ENCODE data around the gene RBM5.

RBM5 gene

GRCh38 chr3:50120364-50121071 lies 31.8 kb downstream of the RBM5 start:
- Histone ChIP-seq H3K9me2 (ENCODE audit: low read depth, low read length) (no peaks in the 10 kb centered on the region), H3K27me3 (ENCODE audit: insufficient read depth, low read length) (no peaks in the 10 kb centered on the region), H3F3A (ENCODE audit: insufficient read depth, low read length) (no peaks in the 10 kb centered on the region), H3K36me3 (ENCODE audit: insufficient read depth, low read length) (peaks cover 66% of the 10 kb centered on the region), H3K4me1 (ENCODE audit: insufficient read depth, low read length, severe bottlenecking) (no peaks in the 10 kb centered on the region), H2AFZ (ENCODE audit: low read length) (no peak overlapping the region), H3K4me3 (ENCODE audit: low read depth, low read length, poor library complexity, severe bottlenecking) (no peak overlapping the region), H3K79me2 (ENCODE audit: insufficient read depth, low read length) (no peaks in the 10 kb centered on the region), H4K20me1 (ENCODE audit: insufficient read depth, low read length) (no peaks in the 10 kb centered on the region), H3K9ac (ENCODE audit: low read length) (no peak overlapping the region), H3K9me3 (ENCODE audit: low read length) (no peaks in the 10 kb centered on the region), H3K27ac (ENCODE audit: low read depth, low read length, poor library complexity, severe bottlenecking) (no peak overlapping the region), H3K4me2 (ENCODE audit: low read length) (no peak overlapping the region)
- TF ChIP-seq, protein P1, sequence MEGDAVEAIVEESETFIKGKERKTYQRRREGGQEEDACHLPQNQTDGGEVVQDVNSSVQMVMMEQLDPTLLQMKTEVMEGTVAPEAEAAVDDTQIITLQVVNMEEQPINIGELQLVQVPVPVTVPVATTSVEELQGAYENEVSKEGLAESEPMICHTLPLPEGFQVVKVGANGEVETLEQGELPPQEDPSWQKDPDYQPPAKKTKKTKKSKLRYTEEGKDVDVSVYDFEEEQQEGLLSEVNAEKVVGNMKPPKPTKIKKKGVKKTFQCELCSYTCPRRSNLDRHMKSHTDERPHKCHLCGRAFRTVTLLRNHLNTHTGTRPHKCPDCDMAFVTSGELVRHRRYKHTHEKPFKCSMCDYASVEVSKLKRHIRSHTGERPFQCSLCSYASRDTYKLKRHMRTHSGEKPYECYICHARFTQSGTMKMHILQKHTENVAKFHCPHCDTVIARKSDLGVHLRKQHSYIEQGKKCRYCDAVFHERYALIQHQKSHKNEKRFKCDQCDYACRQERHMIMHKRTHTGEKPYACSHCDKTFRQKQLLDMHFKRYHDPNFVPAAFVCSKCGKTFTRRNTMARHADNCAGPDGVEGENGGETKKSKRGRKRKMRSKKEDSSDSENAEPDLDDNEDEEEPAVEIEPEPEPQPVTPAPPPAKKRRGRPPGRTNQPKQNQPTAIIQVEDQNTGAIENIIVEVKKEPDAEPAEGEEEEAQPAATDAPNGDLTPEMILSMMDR (IDR thresholded peaks at IDR 0.05; ENCODE audit: low read length): no peak
- no peak for TF ChIP-seq EZH2 (IDR thresholded peaks at IDR 0.05; ENCODE audit: borderline replicate concordance, low read length)

DNA sequence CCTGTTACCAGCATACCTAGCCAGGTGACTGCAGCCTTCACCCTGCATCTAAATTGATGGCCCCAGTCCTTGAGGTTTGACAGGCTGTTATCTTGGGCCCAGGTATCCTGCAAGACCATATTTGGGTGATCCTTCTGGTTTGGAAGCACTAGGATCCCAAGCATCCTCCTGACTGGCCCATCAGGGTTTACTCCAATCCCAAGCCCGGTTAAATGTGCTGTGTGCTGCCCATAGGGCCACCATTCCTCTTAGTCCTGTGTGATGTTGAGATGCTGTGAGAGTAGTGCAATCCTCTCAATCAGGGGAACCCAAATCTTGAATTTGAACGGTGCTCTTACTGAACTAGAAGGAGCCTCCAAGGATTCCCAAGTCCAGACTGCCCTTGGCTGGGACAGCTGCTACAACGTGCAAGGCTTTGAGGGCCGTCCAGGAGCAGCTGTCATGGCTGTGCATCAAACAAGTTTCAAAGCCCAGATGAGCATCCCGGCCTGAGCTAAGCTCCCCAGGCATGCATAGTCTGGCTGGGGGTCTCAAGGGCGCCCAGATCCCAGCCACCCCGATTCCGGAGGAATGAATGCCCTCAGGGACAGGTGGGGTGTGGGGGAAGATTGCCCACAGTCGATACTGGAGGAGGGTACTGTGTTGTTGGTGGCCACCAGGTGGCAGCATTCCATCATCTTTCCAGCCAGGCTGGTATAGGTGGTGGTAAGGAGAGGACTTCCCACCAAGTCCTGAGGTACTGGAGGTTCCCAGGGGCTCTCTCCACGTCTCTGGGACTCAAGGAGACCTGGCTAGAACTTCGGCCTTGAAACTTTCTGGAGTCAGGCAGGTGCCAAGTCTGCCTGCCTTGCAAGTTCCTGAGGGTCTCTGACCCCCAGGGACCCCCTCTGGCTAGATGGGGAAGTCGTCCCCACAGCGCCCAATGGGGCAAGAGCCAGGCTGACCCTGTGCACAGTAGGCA lies 32.6 kb downstream of the RBM5 start:
- no peaks in the 10 kb centered on the region for H3K4me1 ChIP-seq (ENCODE audit: insufficient read depth, low read length, severe bottlenecking)
- no peaks in the 10 kb centered on the region for H3K9me3 ChIP-seq (ENCODE audit: low read length)
- H3K27me3 ChIP-seq (ENCODE audit: insufficient read depth, low read length): no peaks in the 10 kb centered on the region
- TF ChIP-seq EZH2 (IDR thresholded peaks at IDR 0.05; ENCODE audit: borderline replicate concordance, low read length): no peak
- TF ChIP-seq, protein P1 (IDR thresholded peaks at IDR 0.05; ENCODE audit: low read length): peak; percentile 90
- no peaks in the 10 kb centered on the region for H3F3A ChIP-seq (ENCODE audit: insufficient read depth, low read length)
- H3K9ac ChIP-seq (ENCODE audit: low read length): no peak overlapping the region
- no peak overlapping the region for H3K27ac ChIP-seq (ENCODE audit: low read depth, low read length, poor library complexity, severe bottlenecking)
- H2AFZ ChIP-seq (ENCODE audit: low read length): no peak overlapping the region
- H3K4me2 ChIP-seq (ENCODE audit: low read length): no peak overlapping the region
- no peaks in the 10 kb centered on the region for H3K79me2 ChIP-seq (ENCODE audit: insufficient read depth, low read length)
- H3K9me2 ChIP-seq (ENCODE audit: low read depth, low read length): no peaks in the 10 kb centered on the region
- peaks cover 58% of the 10 kb centered on the region for H3K36me3 ChIP-seq (ENCODE audit: insufficient read depth, low read length)
- H3K4me3 ChIP-seq (ENCODE audit: low read depth, low read length, poor library complexity, severe bottlenecking): no peak overlapping the region
- no peaks in the 10 kb centered on the region for H4K20me1 ChIP-seq (ENCODE audit: insufficient read depth, low read length)

DNA sequence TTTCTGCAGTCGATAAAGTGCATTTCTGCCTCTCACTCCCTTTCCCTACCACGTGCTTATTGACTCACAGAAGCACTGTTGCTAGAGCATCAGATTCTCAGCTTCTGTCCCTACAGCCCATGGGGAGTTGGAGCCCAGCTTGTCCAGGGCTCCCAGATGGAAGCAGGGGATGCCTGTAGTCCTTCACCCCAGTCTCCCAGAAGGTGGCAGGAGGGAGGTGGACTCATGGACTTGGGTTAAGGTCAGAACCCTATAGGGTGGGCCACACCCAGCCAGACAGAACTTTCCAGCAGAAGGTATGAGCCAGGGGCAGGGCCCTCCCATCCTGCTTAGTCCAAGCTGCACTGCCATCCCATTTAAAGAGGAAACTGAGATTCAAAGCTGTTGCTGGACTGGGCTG lies 33.4 kb downstream of the RBM5 start:
- H3K27ac ChIP-seq (ENCODE audit: low read depth, low read length, poor library complexity, severe bottlenecking): no peak overlapping the region

More for the DNA sequence above, 33.4 kb downstream of the RBM5 start:
- peaks cover 50% of the 10 kb centered on the region for H3K36me3 ChIP-seq (ENCODE audit: insufficient read depth, low read length)
- TF ChIP-seq, protein P1 (IDR thresholded peaks at IDR 0.05; ENCODE audit: low read length): no peak
- TF ChIP-seq EZH2 (IDR thresholded peaks at IDR 0.05; ENCODE audit: borderline replicate concordance, low read length): no peak
- no peak overlapping the region for H3K9ac ChIP-seq (ENCODE audit: low read length)
- no peaks in the 10 kb centered on the region for H3F3A ChIP-seq (ENCODE audit: insufficient read depth, low read length)
- no peaks in the 10 kb centered on the region for H3K9me3 ChIP-seq (ENCODE audit: low read length)
- H3K9me2 ChIP-seq (ENCODE audit: low read depth, low read length): no peaks in the 10 kb centered on the region
- no peaks in the 10 kb centered on the region for H3K27me3 ChIP-seq (ENCODE audit: insufficient read depth, low read length)
- no peaks in the 10 kb centered on the region for H4K20me1 ChIP-seq (ENCODE audit: insufficient read depth, low read length)
- no peak overlapping the region for H3K4me3 ChIP-seq (ENCODE audit: low read depth, low read length, poor library complexity, severe bottlenecking)
- no peaks in the 10 kb centered on the region for H3K4me1 ChIP-seq (ENCODE audit: insufficient read depth, low read length, severe bottlenecking)
- no peaks in the 10 kb centered on the region for H3K79me2 ChIP-seq (ENCODE audit: insufficient read depth, low read length)
- no peak overlapping the region for H3K4me2 ChIP-seq (ENCODE audit: low read length)
- no peak overlapping the region for H2AFZ ChIP-seq (ENCODE audit: low read length)

Measured in OCI-LY1 (cell line).